Activated CD8-positive, alpha-beta T cell treated with anti-CD3 and anti-CD28 coated beads for 36 hours (primary cell): Measurements from ENCODE around the gene EDAR. TPM values are rescaled to one million over a fixed set of nuclear protein-coding genes. Genes with fewer than 3 reads are reported as not detected.

Experiments
- ATAC-seq: fragments of 200-7000 bp; cut with Tn5 transposase; one replicate; pipeline ENCODE4 v1.10.0; 2021; ENCODE audit warnings: mild to moderate bottlenecking, moderate library complexity
- CTCF ChIA-PET: fragments of 350-600 bp; sonication (Branson Sonifier 250); formaldehyde crosslinking; loops from one replicate; lab custom pipeline; 2021; ENCODE audit warnings: antibody characterized with exemption; lab: Charles Lee
- POLR2A ChIA-PET: fragments of 350-600 bp; sonication (Branson Sonifier 250); formaldehyde crosslinking; loops from one replicate; lab custom pipeline; 2021; ENCODE audit warnings: antibody characterized with exemption; lab: Charles Lee
- DNase-seq: peaks from one replicate; pipeline ENCODE4 v3.0.0-alpha.2; 2020
- H3K27ac Mint-ChIP-seq: one replicate; pipeline ENCODE4 v1.8.0; 2021; ENCODE audit warnings: mild to moderate bottlenecking, mixed read lengths
- H3K27me3 Mint-ChIP-seq: one replicate; pipeline ENCODE4 v1.8.0; 2021; ENCODE audit warnings: mixed read lengths
- H3K36me3 Mint-ChIP-seq: one replicate; pipeline ENCODE4 v1.8.0; 2021; ENCODE audit warnings: low read depth, mixed read lengths
- H3K4me1 Mint-ChIP-seq: one replicate; pipeline ENCODE4 v1.8.0; 2021; ENCODE audit warnings: low read depth, mixed read lengths
- H3K4me3 Mint-ChIP-seq: one replicate; pipeline ENCODE4 v1.8.0; 2021; ENCODE audit warnings: mild to moderate bottlenecking, moderate library complexity, mixed read lengths
- H3K9me3 Mint-ChIP-seq: one replicate; pipeline ENCODE4 v1.8.0; 2021; ENCODE audit warnings: mixed read lengths
- intact Hi-C: fragments of 100-400 bp; cut with micrococcal nuclease; formaldehyde crosslinking; loops from one replicate; pipeline ENCODE4 v1.10.0; 2022
- total RNA-seq, 2 experiments: library from RNA; stranded (reverse); gene quantifications; one replicate each; pipeline ENCODE4 v1.2.3, GENCODE V29; 2021
- TF ChIP-seq, protein P1 (sequence below): fragments of 200-600 bp; IDR thresholded peaks from one replicate; pipeline ENCODE4 v1.8.0; 2022; ENCODE audit warnings: antibody characterized with exemption, mild to moderate bottlenecking

Gene EDAR
- total RNA-seq, 2 experiments from 2014 or later: 0.09 to 0.11 TPM

DNA sequence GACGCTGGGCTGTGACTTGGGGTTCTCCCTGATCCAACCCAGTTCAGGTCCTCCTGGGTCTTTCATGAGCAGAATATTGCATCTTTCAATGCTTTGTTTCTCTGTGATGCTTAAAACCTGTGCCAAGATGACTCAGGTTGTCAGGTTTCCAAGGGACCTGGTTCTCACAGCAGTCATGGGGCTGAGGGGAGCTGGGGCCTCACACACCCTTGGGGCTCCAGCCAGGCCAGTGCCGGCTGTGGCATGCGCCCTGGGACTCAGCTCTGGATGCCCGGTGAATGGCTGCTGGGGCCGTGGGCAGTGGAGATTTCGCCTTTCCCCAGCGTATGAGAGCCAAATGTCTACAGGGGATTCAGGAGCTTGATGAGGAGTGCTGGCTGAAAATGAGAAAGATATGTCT, 29.6 kb downstream of the EDAR start:
- Mint-ChIP-seq H3K36me3 (no peaks in the 10 kb centered on the region), H3K9me3 (no peaks in the 10 kb centered on the region), H3K4me1 (peaks cover 60% of the 10 kb centered on the region), H3K27ac (no peak overlapping the region), H3K27me3 (no peaks in the 10 kb centered on the region), H3K4me3 (no peak overlapping the region)
- ChIA-PET POLR2A (no interaction called here), CTCF (interaction anchor here (0.8 to 3.0 kb wide), 4 partner anchors 10 to 30 kb away, joined by 3 to 26 read pairs (median 5); partner anchors contain the start of gene EDAR)
- ATAC-seq: no peak
- intact Hi-C loops: no loop called here
- TF ChIP-seq, protein P1, sequence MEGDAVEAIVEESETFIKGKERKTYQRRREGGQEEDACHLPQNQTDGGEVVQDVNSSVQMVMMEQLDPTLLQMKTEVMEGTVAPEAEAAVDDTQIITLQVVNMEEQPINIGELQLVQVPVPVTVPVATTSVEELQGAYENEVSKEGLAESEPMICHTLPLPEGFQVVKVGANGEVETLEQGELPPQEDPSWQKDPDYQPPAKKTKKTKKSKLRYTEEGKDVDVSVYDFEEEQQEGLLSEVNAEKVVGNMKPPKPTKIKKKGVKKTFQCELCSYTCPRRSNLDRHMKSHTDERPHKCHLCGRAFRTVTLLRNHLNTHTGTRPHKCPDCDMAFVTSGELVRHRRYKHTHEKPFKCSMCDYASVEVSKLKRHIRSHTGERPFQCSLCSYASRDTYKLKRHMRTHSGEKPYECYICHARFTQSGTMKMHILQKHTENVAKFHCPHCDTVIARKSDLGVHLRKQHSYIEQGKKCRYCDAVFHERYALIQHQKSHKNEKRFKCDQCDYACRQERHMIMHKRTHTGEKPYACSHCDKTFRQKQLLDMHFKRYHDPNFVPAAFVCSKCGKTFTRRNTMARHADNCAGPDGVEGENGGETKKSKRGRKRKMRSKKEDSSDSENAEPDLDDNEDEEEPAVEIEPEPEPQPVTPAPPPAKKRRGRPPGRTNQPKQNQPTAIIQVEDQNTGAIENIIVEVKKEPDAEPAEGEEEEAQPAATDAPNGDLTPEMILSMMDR: no peak
- no peak for DNase-seq

DNA sequence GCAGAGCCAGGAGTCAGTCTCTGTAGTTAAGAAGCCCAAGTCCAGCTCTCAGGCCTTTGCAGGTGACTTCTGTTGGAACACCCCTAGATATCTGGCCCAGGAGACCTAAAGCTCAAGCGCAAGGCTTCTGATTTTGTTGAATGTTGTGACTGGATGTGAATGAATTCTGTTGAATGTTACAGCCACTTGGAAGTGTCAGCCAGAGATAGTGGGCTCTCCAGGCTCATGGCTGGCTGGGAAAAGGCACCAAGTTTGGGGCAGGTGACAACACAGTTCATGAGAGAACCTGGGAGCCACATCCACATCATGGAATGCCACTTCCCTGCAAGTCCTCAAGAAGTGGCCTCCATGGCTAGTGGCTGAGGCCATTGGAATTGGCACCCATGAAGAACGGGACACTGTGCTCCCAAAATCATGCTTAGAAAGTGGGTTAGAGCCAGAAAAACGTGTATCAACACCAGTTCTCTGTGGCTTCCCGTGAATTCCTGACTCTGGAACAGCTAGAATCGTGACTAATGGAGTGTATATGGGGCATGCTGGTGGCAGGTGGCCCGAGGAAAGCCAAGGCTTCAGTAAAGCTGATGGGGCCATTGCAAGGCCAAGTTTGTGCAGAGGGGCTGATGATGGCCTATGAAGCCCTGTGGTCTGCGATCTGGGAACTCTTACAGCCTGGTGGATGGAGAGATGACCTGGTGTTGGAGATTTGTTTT, 30.2 kb downstream of the EDAR start:
- Mint-ChIP-seq H3K4me3 (no peak overlapping the region), H3K36me3 (no peaks in the 10 kb centered on the region), H3K27ac (no peak overlapping the region), H3K9me3 (no peaks in the 10 kb centered on the region), H3K27me3 (no peaks in the 10 kb centered on the region), H3K4me1 (peaks cover 55% of the 10 kb centered on the region)
- TF ChIP-seq, protein P1: no peak
- no peak for DNase-seq
- ATAC-seq: no peak
- POLR2A ChIA-PET: interaction anchor here (0.8 kb wide), 1 partner anchor 9 kb away, joined by 3 read pairs; no protein-coding TSS in a partner anchor
- intact Hi-C loops: no loop called here
- CTCF ChIA-PET: interaction anchor here (0.8 to 3.0 kb wide), 7 partner anchors 11 to 174 kb away, joined by 3 to 26 read pairs (median 3); partner anchors contain the start of gene EDAR

GRCh38 chr2:108958002-108958401, 31.0 kb downstream of the EDAR start:
- intact Hi-C loops: no loop called here

DNA sequence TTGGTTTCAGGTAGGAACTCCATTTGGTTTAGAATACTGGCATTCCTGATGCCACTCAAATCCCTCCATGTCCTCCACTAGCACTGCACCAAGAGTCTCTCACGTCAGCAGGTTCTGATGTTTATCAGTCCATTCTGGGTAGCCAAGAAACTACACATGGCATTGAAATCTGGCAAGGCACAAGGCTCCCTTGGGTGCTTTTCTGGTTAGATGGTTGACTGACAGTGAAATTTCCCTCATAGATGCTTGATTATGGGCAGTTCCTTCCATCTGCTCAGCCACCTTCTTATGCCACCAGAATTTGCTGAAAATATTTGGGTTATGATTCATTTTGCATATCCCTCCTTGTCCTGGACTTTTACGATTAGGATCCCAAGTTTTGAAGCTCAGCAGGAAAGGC, 32.6 kb downstream of the EDAR start:
- H3K36me3 Mint-ChIP-seq: no peaks in the 10 kb centered on the region
- peaks cover 17% of the 10 kb centered on the region for H3K9me3 Mint-ChIP-seq
- ChIA-PET POLR2A (no interaction called here), CTCF (no interaction called here)
- intact Hi-C loops: no loop called here
- H3K27me3 Mint-ChIP-seq: no peaks in the 10 kb centered on the region
- ATAC-seq: no peak
- no peak overlapping the region for H3K27ac Mint-ChIP-seq
- DNase-seq: no peak
- TF ChIP-seq, protein P1: no peak
- no peak overlapping the region for H3K4me3 Mint-ChIP-seq
- H3K4me1 Mint-ChIP-seq: peaks cover 38% of the 10 kb centered on the region

More at GRCh38 chr2:108958002-108958401, 31.0 kb downstream of the EDAR start:
- POLR2A ChIA-PET: interaction anchor here (0.8 kb wide), 1 partner anchor 10 kb away, joined by 3 read pairs; no protein-coding TSS in a partner anchor
- DNase-seq (no peak), ATAC-seq (no peak)
- H3K9me3 Mint-ChIP-seq: peaks cover 4% of the 10 kb centered on the region
- H3K4me1 Mint-ChIP-seq: peaks cover 48% of the 10 kb centered on the region
- peak overlapping the region; percentile 55 for H3K4me3 Mint-ChIP-seq
- H3K27ac Mint-ChIP-seq: peak overlapping the region; percentile 64
- TF ChIP-seq, protein P1: no peak
- CTCF ChIA-PET: interaction anchor here (1.0 to 3.0 kb wide), 4 partner anchors 11 to 175 kb away, joined by 3 to 26 read pairs (median 6); no protein-coding TSS in a partner anchor
- H3K27me3 Mint-ChIP-seq: no peaks in the 10 kb centered on the region
- H3K36me3 Mint-ChIP-seq: no peaks in the 10 kb centered on the region
